Measurements from ENCODE around the gene PRDM5. TPM values are rescaled to one million over a fixed set of nuclear protein-coding genes. Genes with fewer than 3 reads are reported as not detected.
A peak's percentile ranks its signal among the peaks of the same experiment; 100 is the strongest.

The PRDM5 gene
- total and polyA plus RNA-seq, 2 experiments from 2014 or later, result 8.7 to 12.6 TPM

GRCh38 chr4:120703908-120704307 is 218.6 kb downstream of the PRDM5 start:
- Histone ChIP-seq H3K9me2 (ENCODE audit: insufficient read depth) (no peaks in the 10 kb centered on the region), H3K79me2 (ENCODE audit: insufficient read depth) (no peaks in the 10 kb centered on the region), H3F3A (ENCODE audit: insufficient read depth) (no peaks in the 10 kb centered on the region), H3K9me3 (ENCODE audit: low read depth) (no peaks in the 10 kb centered on the region), H2AFZ (no peak overlapping the region), H3K4me2 (ENCODE audit: unreplicated experiment) (no peak overlapping the region), H3K36me3 (ENCODE audit: low read depth) (no peaks in the 10 kb centered on the region; the same call in 1 of the 2 replicates), H3K9ac (no peak overlapping the region), H3K4me3 (no peak overlapping the region), H3K27me3 (replicated peaks; ENCODE audit: insufficient read depth) (no peaks in the 10 kb centered on the region), H4K20me1 (ENCODE audit: insufficient read depth) (no peaks in the 10 kb centered on the region), H3K4me1 (ENCODE audit: insufficient read depth) (no peaks in the 10 kb centered on the region), H3K27ac (no peak overlapping the region)
- WGBS, 2 experiments (ENCODE audit: low coverage in 1 of 2, low lambda C conversion rate in 2 of 2, missing lambda C conversion rate in 2 of 2), result 24 to 46% methylated on average over 1 of the region's 1 CpG
- in situ Hi-C loops (cut with MboI), result loop anchor here (25.0 kb wide), 1 partner anchor 383 kb away; no protein-coding TSS in a partner anchor
- TF ChIP-seq EZH2phosphoT487 (IDR thresholded peaks at IDR 0.05; ENCODE audit: insufficient read depth, low read depth), result no peak
- DNase-seq, result no peak

DNA sequence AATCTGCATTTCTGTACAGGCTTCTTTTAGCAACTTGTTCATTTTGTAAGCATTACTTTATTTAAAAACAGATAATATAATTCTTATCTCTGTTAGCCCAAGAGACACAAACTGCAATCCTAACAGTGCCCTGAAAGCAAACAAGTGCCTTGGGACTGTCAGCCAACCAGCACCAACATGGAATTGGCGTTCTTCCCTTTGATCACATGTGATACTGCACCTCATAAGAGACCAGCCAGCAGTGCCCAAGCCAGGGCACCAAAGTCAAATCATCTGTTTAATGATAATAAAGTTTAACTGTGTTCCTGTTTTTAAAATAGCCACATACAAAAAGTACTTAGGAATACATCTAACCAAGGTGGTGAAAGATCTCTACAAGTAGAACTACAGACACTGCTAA is 223.2 kb downstream of the PRDM5 start:
- Histone ChIP-seq H3K9me3 (ENCODE audit: low read depth) (no peaks in the 10 kb centered on the region), H3K4me2 (ENCODE audit: unreplicated experiment) (no peak overlapping the region), H3K9me2 (ENCODE audit: insufficient read depth) (no peaks in the 10 kb centered on the region), H3K4me3 (no peak overlapping the region), H3F3A (ENCODE audit: insufficient read depth) (peaks cover 6% of the 10 kb centered on the region; the same call in 1 of the 2 replicates), H4K20me1 (ENCODE audit: insufficient read depth) (no peaks in the 10 kb centered on the region), H3K9ac (no peak overlapping the region), H3K27ac (no peak overlapping the region), H3K4me1 (ENCODE audit: insufficient read depth) (peaks cover 9% of the 10 kb centered on the region; the same call in 1 of the 2 replicates), H3K79me2 (ENCODE audit: insufficient read depth) (no peaks in the 10 kb centered on the region), H2AFZ (no peak overlapping the region), H3K27me3 (replicated peaks; ENCODE audit: insufficient read depth) (no peaks in the 10 kb centered on the region), H3K36me3 (ENCODE audit: low read depth) (no peaks in the 10 kb centered on the region)
- WGBS, 2 experiments (ENCODE audit: low coverage in 1 of 2, low lambda C conversion rate in 2 of 2, missing lambda C conversion rate in 2 of 2), result 91 to 100% methylated on average over 1 of the region's 1 CpG
- in situ Hi-C loops (cut with MboI), result no loop called here
- TF ChIP-seq EZH2 (IDR thresholded peaks at IDR 0.05; ENCODE audit: insufficient read depth, poor library complexity, severe bottlenecking), result no peak
- TF ChIP-seq EZH2phosphoT487 (IDR thresholded peaks at IDR 0.05; ENCODE audit: insufficient read depth, low read depth), result no peak
- DNase-seq, result no peak

GRCh38 chr4:120694973-120695372 is 227.6 kb downstream of the PRDM5 start:
- Histone ChIP-seq H4K20me1 (ENCODE audit: insufficient read depth) (no peaks in the 10 kb centered on the region), H3K4me1 (ENCODE audit: insufficient read depth) (peaks cover 29% of the 10 kb centered on the region), H3K9me2 (ENCODE audit: insufficient read depth) (no peaks in the 10 kb centered on the region), H3K27ac (no peak overlapping the region), H3K4me2 (ENCODE audit: unreplicated experiment) (no peak overlapping the region), H3K4me3 (no peak overlapping the region), H3K9me3 (ENCODE audit: low read depth) (no peaks in the 10 kb centered on the region), H3K36me3 (ENCODE audit: low read depth) (no peaks in the 10 kb centered on the region), H3K27me3 (replicated peaks; ENCODE audit: insufficient read depth) (no peaks in the 10 kb centered on the region), H2AFZ (no peak overlapping the region), H3F3A (ENCODE audit: insufficient read depth) (peaks cover 6% of the 10 kb centered on the region; the same call in 1 of the 2 replicates), H3K9ac (no peak overlapping the region), H3K79me2 (ENCODE audit: insufficient read depth) (no peaks in the 10 kb centered on the region)
- TF ChIP-seq EZH2phosphoT487 (IDR thresholded peaks at IDR 0.05; ENCODE audit: insufficient read depth, low read depth) (no peak), EZH2 (IDR thresholded peaks at IDR 0.05; ENCODE audit: insufficient read depth, poor library complexity, severe bottlenecking) (no peak)
- DNase-seq, result peak; percentile 49
- in situ Hi-C loops (cut with MboI), result no loop called here
- 0 to 3% methylated on average over 2 of the region's 2 CpGs for WGBS, 2 experiments (ENCODE audit: low coverage in 1 of 2, low lambda C conversion rate in 2 of 2, missing lambda C conversion rate in 2 of 2)

DNA sequence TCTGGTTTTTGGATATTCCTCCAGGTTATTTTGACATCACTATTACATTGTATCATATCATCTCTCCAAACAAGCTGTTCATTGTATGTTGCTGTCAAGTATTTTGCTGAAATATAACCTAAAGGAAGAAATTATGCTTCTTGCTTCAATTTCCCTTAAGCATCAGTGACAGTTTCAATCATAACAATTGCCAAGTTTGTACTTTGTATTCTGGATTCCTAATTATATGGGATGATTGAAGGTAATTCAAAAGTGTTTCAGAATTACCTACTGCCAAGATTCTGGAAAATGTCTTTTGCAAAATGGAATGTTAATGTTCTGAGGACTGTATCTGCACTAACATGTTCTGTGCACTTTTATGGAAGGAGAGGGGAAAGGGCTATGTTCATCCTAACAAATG is 228.7 kb downstream of the PRDM5 start:
- no peak overlapping the region for H3K9ac ChIP-seq
- H2AFZ ChIP-seq, result no peak overlapping the region
- no peak for TF ChIP-seq EZH2phosphoT487 (IDR thresholded peaks at IDR 0.05; ENCODE audit: insufficient read depth, low read depth)
- no peaks in the 10 kb centered on the region for H3K36me3 ChIP-seq (ENCODE audit: low read depth)
- H3K27ac ChIP-seq, result no peak overlapping the region
- H3K79me2 ChIP-seq (ENCODE audit: insufficient read depth), result no peaks in the 10 kb centered on the region
- no peak overlapping the region for H3K4me3 ChIP-seq
- H3F3A ChIP-seq (ENCODE audit: insufficient read depth), result peaks cover 6% of the 10 kb centered on the region; the same call in 1 of the 2 replicates
- H3K9me2 ChIP-seq (ENCODE audit: insufficient read depth), result no peaks in the 10 kb centered on the region
- no peaks in the 10 kb centered on the region for H3K27me3 ChIP-seq (replicated peaks; ENCODE audit: insufficient read depth)
- no peak for DNase-seq
- H3K4me1 ChIP-seq (ENCODE audit: insufficient read depth), result peaks cover 29% of the 10 kb centered on the region
- no peaks in the 10 kb centered on the region for H3K9me3 ChIP-seq (ENCODE audit: low read depth)
- in situ Hi-C loops (cut with MboI), result no loop called here
- no peak overlapping the region for H3K4me2 ChIP-seq (ENCODE audit: unreplicated experiment)
- H4K20me1 ChIP-seq (ENCODE audit: insufficient read depth), result no peaks in the 10 kb centered on the region

DNA sequence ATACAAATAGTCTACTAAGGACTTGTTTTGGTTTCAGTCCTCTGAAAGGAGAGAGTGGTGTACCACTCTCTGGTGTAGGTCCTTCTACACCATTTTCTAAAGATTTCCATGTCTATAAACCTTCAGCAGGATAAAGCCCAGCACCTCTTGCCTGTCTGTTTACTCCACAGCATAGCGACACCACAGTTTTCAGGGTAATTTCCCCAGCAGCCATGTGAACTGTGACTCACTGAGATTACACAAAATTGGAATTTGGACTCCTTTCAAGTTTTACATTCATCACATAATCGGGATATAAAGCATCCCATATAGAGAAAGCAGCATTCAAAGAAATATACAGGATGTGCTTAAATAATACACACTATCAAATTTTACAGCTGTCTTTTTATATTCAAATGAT is 229.6 kb downstream of the PRDM5 start:
- Histone ChIP-seq H4K20me1 (ENCODE audit: insufficient read depth) (no peaks in the 10 kb centered on the region), H3K9me2 (ENCODE audit: insufficient read depth) (no peaks in the 10 kb centered on the region), H3K27me3 (replicated peaks; ENCODE audit: insufficient read depth) (no peaks in the 10 kb centered on the region), H3K27ac (peak overlapping the region; percentile 64), H3K9ac (peak overlapping the region; percentile 53), H3K4me2 (ENCODE audit: unreplicated experiment) (peak overlapping the region; percentile 10), H3K4me3 (no peak overlapping the region), H3K79me2 (ENCODE audit: insufficient read depth) (no peaks in the 10 kb centered on the region), H3K4me1 (ENCODE audit: insufficient read depth) (peaks cover 29% of the 10 kb centered on the region), H3K36me3 (ENCODE audit: low read depth) (no peaks in the 10 kb centered on the region), H3F3A (ENCODE audit: insufficient read depth) (peaks cover 6% of the 10 kb centered on the region; the same call in 1 of the 2 replicates), H2AFZ (peak overlapping the region; percentile 50), H3K9me3 (ENCODE audit: low read depth) (no peaks in the 10 kb centered on the region)
- peak; percentile 91 for DNase-seq
- WGBS, 2 experiments (ENCODE audit: low coverage in 1 of 2, low lambda C conversion rate in 2 of 2, missing lambda C conversion rate in 2 of 2), result 5 to 12% methylated on average over 2 of the region's 2 CpGs
- in situ Hi-C loops (cut with MboI), result no loop called here
- TF ChIP-seq EZH2 (IDR thresholded peaks at IDR 0.05; ENCODE audit: insufficient read depth, poor library complexity, severe bottlenecking) (no peak), EZH2phosphoT487 (IDR thresholded peaks at IDR 0.05; ENCODE audit: insufficient read depth, low read depth) (no peak)

Data from GM23248 (cell line).